ENCODE measurements around the gene DIP2A. TPM values are rescaled to one million over a fixed set of nuclear protein-coding genes. Genes with fewer than 3 reads are reported as not detected.

The DIP2A gene
- total and polyA plus RNA-seq, 7 experiments from 2014 or later, result 16.9 to 118 (median 105) TPM

GRCh38 chr21:46454634-46455390 lies 3.9 kb upstream of the DIP2A start:
- no peaks in the 10 kb centered on the region for H3K27me3 Mint-ChIP-seq
- H3K27me3 ChIP-seq (ENCODE audit: control insufficient read depth in 2 of 2, insufficient read depth in 2 of 2, low read length in 2 of 2), result no peaks in the 10 kb centered on the region
- no peak for ATAC-seq
- H3K4me1 Mint-ChIP-seq, result peaks cover 20 to 33% (median 26%) of the 10 kb centered on the region in 7 donors
- peak overlapping the region in 1 of 10 donors; percentile 29 for H3K4me3 Mint-ChIP-seq
- H3K4me3 ChIP-seq (ENCODE audit: low read length), result no peak overlapping the region
- ChIA-PET CTCF (interaction anchor here (0.7 kb wide), 1 partner anchor 183 kb away, joined by 4 read pairs; no protein-coding TSS in a partner anchor), POLR2A (interaction anchor here (1.0 kb wide), 1 partner anchor 29 kb away, joined by 3 read pairs; no protein-coding TSS in a partner anchor)
- DNase-seq, result no peak
- no peaks in the 10 kb centered on the region for H3K9me3 ChIP-seq (ENCODE audit: control insufficient read depth in 2 of 3, low read length in 3 of 3)
- peaks cover 0 to 20% (median 5%) of the 10 kb centered on the region in 5 donors for H3K36me3 Mint-ChIP-seq
- H3K9me3 Mint-ChIP-seq, result peaks cover 0 to 3% (median 0%) of the 10 kb centered on the region in 11 donors
- H3K36me3 ChIP-seq (ENCODE audit: control insufficient read depth in 2 of 3, insufficient read depth in 3 of 3, low read length in 3 of 3), result peaks cover 0 to 9% (median 0%) of the 10 kb centered on the region in 3 experiments
- H3K27ac Mint-ChIP-seq, result peak overlapping the region in 1 of 9 donors; percentile 2
- H3K27ac ChIP-seq (ENCODE audit: low read depth, low read length), result no peak overlapping the region
- peaks cover 4 to 9% of the 10 kb centered on the region in 2 donors for H3K4me1 ChIP-seq (ENCODE audit: control insufficient read depth in 2 of 2, insufficient read depth in 2 of 2, low read length in 2 of 2)
- intact Hi-C loops (cut with micrococcal nuclease), result loop anchor here (5.0 kb wide), 4 partner anchors 133 to 483 kb away; partner anchors contain the start of genes C21orf58 (in 1 of the 2), LSS (in 1 of the 2), MCM3AP (in 1 of the 2) and PCNT (in 1 of the 2)

GRCh38 chr21:46455575-46456385 lies 2.9 kb upstream of the DIP2A start:
- H3K36me3 ChIP-seq (ENCODE audit: control insufficient read depth in 2 of 3, insufficient read depth in 3 of 3, low read length in 3 of 3), result peaks cover 0 to 9% (median 0%) of the 10 kb centered on the region in 3 experiments
- no peaks in the 10 kb centered on the region for H3K27me3 ChIP-seq (ENCODE audit: control insufficient read depth in 2 of 2, insufficient read depth in 2 of 2, low read length in 2 of 2)
- Mint-ChIP-seq H3K27me3 (no peaks in the 10 kb centered on the region), H3K27ac (peak overlapping the region in 3 of 9 donors; percentile 6 to 48 (median 17)), H3K36me3 (peaks cover 0 to 16% (median 0%) of the 10 kb centered on the region in 5 donors), H3K4me3 (peak overlapping the region in 7 of 10 donors; percentile 18 to 93 (median 37)), H3K9me3 (no peaks in the 10 kb centered on the region), H3K4me1 (peaks cover 18 to 42% (median 30%) of the 10 kb centered on the region in 7 donors)
- no peak overlapping the region for H3K27ac ChIP-seq (ENCODE audit: low read depth, low read length)
- no peaks in the 10 kb centered on the region for H3K9me3 ChIP-seq (ENCODE audit: control insufficient read depth in 2 of 3, low read length in 3 of 3)
- DNase-seq (no peak), ATAC-seq (no peak)
- H3K4me1 ChIP-seq (ENCODE audit: control insufficient read depth in 2 of 2, insufficient read depth in 2 of 2, low read length in 2 of 2), result peaks cover 4 to 14% of the 10 kb centered on the region in 2 donors
- ChIA-PET POLR2A (no interaction called here), CTCF (no interaction called here)
- intact Hi-C loops (cut with micrococcal nuclease), result loop anchor here (5.0 kb wide), 4 partner anchors 133 to 483 kb away; partner anchors contain the start of genes C21orf58 (in 1 of the 2), LSS (in 1 of the 2), MCM3AP (in 1 of the 2) and PCNT (in 1 of the 2)
- H3K4me3 ChIP-seq (ENCODE audit: low read length), result no peak overlapping the region

- Histone ChIP-seq H3K36me3 (ENCODE audit: control insufficient read depth in 2 of 3, insufficient read depth in 3 of 3, low read length in 3 of 3) (peaks cover 0 to 9% (median 0%) of the 10 kb centered on the region in 3 experiments), H3K4me3 (ENCODE audit: low read length) (no peak overlapping the region), H3K27ac (ENCODE audit: low read depth, low read length) (no peak overlapping the region), H3K27me3 (ENCODE audit: control insufficient read depth in 2 of 2, insufficient read depth in 2 of 2, low read length in 2 of 2) (no peaks in the 10 kb centered on the region), H3K9me3 (ENCODE audit: control insufficient read depth in 2 of 3, low read length in 3 of 3) (no peaks in the 10 kb centered on the region), H3K4me1 (ENCODE audit: control insufficient read depth in 2 of 2, insufficient read depth in 2 of 2, low read length in 2 of 2) (peaks cover 4 to 17% of the 10 kb centered on the region in 2 donors)
- peak overlapping the region in 2 of 9 donors; percentile 12 to 48 for H3K27ac Mint-ChIP-seq
- H3K4me1 Mint-ChIP-seq, result peaks cover 19 to 48% (median 34%) of the 10 kb centered on the region in 7 donors
- intact Hi-C loops (cut with micrococcal nuclease), result loop anchor here (5.0 kb wide), 4 partner anchors 134 to 484 kb away; partner anchors contain the start of genes C21orf58 (in 1 of the 2), LSS (in 1 of the 2), MCM3AP (in 1 of the 2) and PCNT (in 1 of the 2)
- ATAC-seq (no peak), DNase-seq (no peak)
- H3K36me3 Mint-ChIP-seq, result peaks cover 0 to 16% (median 0%) of the 10 kb centered on the region in 5 donors
- POLR2A ChIA-PET, result interaction anchor here (0.7 to 1.4 kb wide), 2 partner anchors 81 to 179 kb away, joined by 3 to 5 read pairs; partner anchors contain the start of gene PRMT2
- no peaks in the 10 kb centered on the region for H3K9me3 Mint-ChIP-seq
- H3K27me3 Mint-ChIP-seq, result no peaks in the 10 kb centered on the region
- CTCF ChIA-PET, result no interaction called here
- peak overlapping the region in 9 of 10 donors; percentile 27 to 93 (median 79) for H3K4me3 Mint-ChIP-seq
Observed at GRCh38 chr21:46456750-46457149, 1.9 kb upstream of the DIP2A start.

- Histone ChIP-seq H3K4me3 (ENCODE audit: low read length) (peak overlapping the region; percentile 81), H3K27ac (ENCODE audit: low read depth, low read length) (peak overlapping the region; percentile 94), H3K36me3 (ENCODE audit: control insufficient read depth in 2 of 3, insufficient read depth in 3 of 3, low read length in 3 of 3) (peaks cover 0 to 9% (median 0%) of the 10 kb centered on the region in 3 experiments), H3K27me3 (ENCODE audit: control insufficient read depth in 2 of 2, insufficient read depth in 2 of 2, low read length in 2 of 2) (no peaks in the 10 kb centered on the region), H3K4me1 (ENCODE audit: control insufficient read depth in 2 of 2, insufficient read depth in 2 of 2, low read length in 2 of 2) (peaks cover 4 to 17% of the 10 kb centered on the region in 2 donors), H3K9me3 (ENCODE audit: control insufficient read depth in 2 of 3, low read length in 3 of 3) (no peaks in the 10 kb centered on the region)
- POLR2A ChIA-PET, result interaction anchor here (1.0 to 2.2 kb wide), 8 partner anchors 32 to 179 kb away, joined by 3 to 6 read pairs (median 4); partner anchors contain the start of gene PRMT2
- DNase-seq, result peak in 5 of 9 donors; percentile 17 to 22 (median 19)
- Mint-ChIP-seq H3K27me3 (no peaks in the 10 kb centered on the region), H3K4me1 (peaks cover 25 to 58% (median 42%) of the 10 kb centered on the region in 7 donors), H3K27ac (peak overlapping the region; percentile 72 to 97 (median 85)), H3K9me3 (no peaks in the 10 kb centered on the region), H3K36me3 (peaks cover 0 to 14% (median 3%) of the 10 kb centered on the region in 5 donors), H3K4me3 (peak overlapping the region; percentile 79 to 94 (median 90))
- intact Hi-C loops (cut with micrococcal nuclease), result loop anchor here (1.0 to 5.0 kb wide), 11 partner anchors 34 to 486 kb away; partner anchors contain the start of genes LSS (in 2 of the 2), PCNT (in 2 of the 2), YBEY (in 2 of the 2) and C21orf58 (in 1 of the 2)
- ATAC-seq, result no peak
- CTCF ChIA-PET, result no interaction called here
Observed at GRCh38 chr21:46457801-46458314, 833 bp upstream of the DIP2A start.

GRCh38 chr21:46459024-46459355 lies 299 bp downstream of the DIP2A start:
- ChIA-PET POLR2A (interaction anchor here (0.7 to 2.4 kb wide), 5 partner anchors 11 to 147 kb away, joined by 3 to 9 read pairs (median 5); no protein-coding TSS in a partner anchor), CTCF (no interaction called here)
- no peaks in the 10 kb centered on the region for H3K9me3 Mint-ChIP-seq
- intact Hi-C loops (cut with micrococcal nuclease), result loop anchor here (2.0 to 5.0 kb wide), 5 partner anchors 92 to 487 kb away; partner anchors contain the start of genes C21orf58 (in 1 of the 2), LSS (in 1 of the 2), MCM3AP (in 1 of the 2) and PCNT (in 1 of the 2)
- H3K27me3 Mint-ChIP-seq, result no peaks in the 10 kb centered on the region
- peaks cover 0 to 9% (median 0%) of the 10 kb centered on the region in 3 experiments for H3K36me3 ChIP-seq (ENCODE audit: control insufficient read depth in 2 of 3, insufficient read depth in 3 of 3, low read length in 3 of 3)
- peaks cover 0 to 16% (median 4%) of the 10 kb centered on the region in 5 donors for H3K36me3 Mint-ChIP-seq
- H3K4me3 ChIP-seq (ENCODE audit: low read length), result peak overlapping the region; percentile 69
- H3K27ac Mint-ChIP-seq, result peak overlapping the region in 5 of 9 donors; percentile 71 to 88 (median 85)
- peaks cover 4 to 17% of the 10 kb centered on the region in 2 donors for H3K4me1 ChIP-seq (ENCODE audit: control insufficient read depth in 2 of 2, insufficient read depth in 2 of 2, low read length in 2 of 2)
- H3K27me3 ChIP-seq (ENCODE audit: control insufficient read depth in 2 of 2, insufficient read depth in 2 of 2, low read length in 2 of 2), result no peaks in the 10 kb centered on the region
- peaks cover 28 to 63% (median 49%) of the 10 kb centered on the region in 7 donors for H3K4me1 Mint-ChIP-seq
- peak overlapping the region; percentile 79 to 93 (median 84) for H3K4me3 Mint-ChIP-seq
- H3K9me3 ChIP-seq (ENCODE audit: control insufficient read depth in 2 of 3, low read length in 3 of 3), result no peaks in the 10 kb centered on the region
- H3K27ac ChIP-seq (ENCODE audit: low read depth, low read length), result peak overlapping the region; percentile 90
- ATAC-seq (no peak), DNase-seq (no peak)
